PFSK-1 (cell line): Measurements from ENCODE around the gene EEPD1.

Source experiments
- FOXP2 ChIP-seq: optimal IDR thresholded peaks from 2 replicates; pipeline ENCODE3; 2011; ENCODE audit warnings: borderline replicate concordance, control low read depth, inconsistent platforms; ENCODE audit not compliant: insufficient read depth; ENCODE audit errors: extremely low read length, extremely low read depth
- POLR2AphosphoS5 ChIP-seq: IDR thresholded peaks from 2 replicates; pipeline ENCODE4 v1.6.1; 2012; ENCODE audit warnings: low read depth, mild to moderate bottlenecking, control low read depth, low read length, moderate library complexity
- SIN3A ChIP-seq: IDR thresholded peaks from 2 replicates; pipeline ENCODE4 v1.6.1; 2012; ENCODE audit warnings: mild to moderate bottlenecking, low read length, moderate library complexity, borderline replicate concordance; ENCODE audit not compliant: insufficient read depth
- TAF1 ChIP-seq: IDR thresholded peaks from 2 replicates; pipeline ENCODE4 v1.6.1; 2012; ENCODE audit warnings: low read length, control low read depth, borderline replicate concordance; ENCODE audit not compliant: insufficient read depth
- TF ChIP-seq, protein P1 (sequence below), 2 experiments: IDR thresholded peaks; 2 replicates each; pipeline versions ENCODE4 v1.6.1 to v1.8.0; 2011 to 2012; ENCODE audit warnings: low read depth in 2 of 2, low read length in 2 of 2, control low read depth in 1 of 2, inconsistent platforms in 1 of 2, mild to moderate bottlenecking in 1 of 2, moderate library complexity in 1 of 2; ENCODE audit not compliant: insufficient read depth in 1 of 2

The EEPD1 gene

GRCh38 chr7:36182854-36183604 is 30.0 kb downstream of the EEPD1 start:
- no peak for TF ChIP-seq TAF1
- no peak for TF ChIP-seq FOXP2
- no peak for TF ChIP-seq POLR2AphosphoS5
- no peak for TF ChIP-seq SIN3A
- TF ChIP-seq, protein P1, sequence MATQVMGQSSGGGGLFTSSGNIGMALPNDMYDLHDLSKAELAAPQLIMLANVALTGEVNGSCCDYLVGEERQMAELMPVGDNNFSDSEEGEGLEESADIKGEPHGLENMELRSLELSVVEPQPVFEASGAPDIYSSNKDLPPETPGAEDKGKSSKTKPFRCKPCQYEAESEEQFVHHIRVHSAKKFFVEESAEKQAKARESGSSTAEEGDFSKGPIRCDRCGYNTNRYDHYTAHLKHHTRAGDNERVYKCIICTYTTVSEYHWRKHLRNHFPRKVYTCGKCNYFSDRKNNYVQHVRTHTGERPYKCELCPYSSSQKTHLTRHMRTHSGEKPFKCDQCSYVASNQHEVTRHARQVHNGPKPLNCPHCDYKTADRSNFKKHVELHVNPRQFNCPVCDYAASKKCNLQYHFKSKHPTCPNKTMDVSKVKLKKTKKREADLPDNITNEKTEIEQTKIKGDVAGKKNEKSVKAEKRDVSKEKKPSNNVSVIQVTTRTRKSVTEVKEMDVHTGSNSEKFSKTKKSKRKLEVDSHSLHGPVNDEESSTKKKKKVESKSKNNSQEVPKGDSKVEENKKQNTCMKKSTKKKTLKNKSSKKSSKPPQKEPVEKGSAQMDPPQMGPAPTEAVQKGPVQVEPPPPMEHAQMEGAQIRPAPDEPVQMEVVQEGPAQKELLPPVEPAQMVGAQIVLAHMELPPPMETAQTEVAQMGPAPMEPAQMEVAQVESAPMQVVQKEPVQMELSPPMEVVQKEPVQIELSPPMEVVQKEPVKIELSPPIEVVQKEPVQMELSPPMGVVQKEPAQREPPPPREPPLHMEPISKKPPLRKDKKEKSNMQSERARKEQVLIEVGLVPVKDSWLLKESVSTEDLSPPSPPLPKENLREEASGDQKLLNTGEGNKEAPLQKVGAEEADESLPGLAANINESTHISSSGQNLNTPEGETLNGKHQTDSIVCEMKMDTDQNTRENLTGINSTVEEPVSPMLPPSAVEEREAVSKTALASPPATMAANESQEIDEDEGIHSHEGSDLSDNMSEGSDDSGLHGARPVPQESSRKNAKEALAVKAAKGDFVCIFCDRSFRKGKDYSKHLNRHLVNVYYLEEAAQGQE (IDR thresholded peaks at IDR 0.05; ENCODE audit: insufficient read depth in 1 of 2, low read depth in 2 of 2, low read length in 2 of 2), result no peak

DNA sequence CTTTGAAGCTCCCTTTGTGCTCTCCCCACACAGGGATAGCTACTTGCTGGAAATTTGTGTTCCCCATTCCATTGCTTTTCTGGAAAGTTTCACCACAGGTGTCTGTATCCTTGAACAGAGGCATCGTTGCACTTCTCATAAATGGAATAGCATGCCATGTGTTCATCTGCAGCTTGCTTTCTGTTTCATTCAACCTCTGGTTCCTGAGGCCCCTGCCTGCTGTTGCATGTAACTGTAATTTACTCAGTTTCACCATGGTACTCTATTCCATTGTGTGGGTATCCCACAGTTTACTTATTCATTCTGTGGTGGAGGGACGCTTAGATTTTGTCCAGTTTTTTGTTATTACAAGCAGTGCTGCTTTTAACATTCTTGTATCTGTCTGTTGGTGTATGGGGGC is 32.0 kb downstream of the EEPD1 start:
- TF ChIP-seq TAF1 (no peak), POLR2AphosphoS5 (no peak)

GRCh38 chr7:36185756-36186155 is 32.7 kb downstream of the EEPD1 start:
- TF ChIP-seq TAF1, result no peak
- TF ChIP-seq, protein P1 (IDR thresholded peaks at IDR 0.05; ENCODE audit: insufficient read depth in 1 of 2, low read depth in 2 of 2, low read length in 2 of 2), result no peak

DNA sequence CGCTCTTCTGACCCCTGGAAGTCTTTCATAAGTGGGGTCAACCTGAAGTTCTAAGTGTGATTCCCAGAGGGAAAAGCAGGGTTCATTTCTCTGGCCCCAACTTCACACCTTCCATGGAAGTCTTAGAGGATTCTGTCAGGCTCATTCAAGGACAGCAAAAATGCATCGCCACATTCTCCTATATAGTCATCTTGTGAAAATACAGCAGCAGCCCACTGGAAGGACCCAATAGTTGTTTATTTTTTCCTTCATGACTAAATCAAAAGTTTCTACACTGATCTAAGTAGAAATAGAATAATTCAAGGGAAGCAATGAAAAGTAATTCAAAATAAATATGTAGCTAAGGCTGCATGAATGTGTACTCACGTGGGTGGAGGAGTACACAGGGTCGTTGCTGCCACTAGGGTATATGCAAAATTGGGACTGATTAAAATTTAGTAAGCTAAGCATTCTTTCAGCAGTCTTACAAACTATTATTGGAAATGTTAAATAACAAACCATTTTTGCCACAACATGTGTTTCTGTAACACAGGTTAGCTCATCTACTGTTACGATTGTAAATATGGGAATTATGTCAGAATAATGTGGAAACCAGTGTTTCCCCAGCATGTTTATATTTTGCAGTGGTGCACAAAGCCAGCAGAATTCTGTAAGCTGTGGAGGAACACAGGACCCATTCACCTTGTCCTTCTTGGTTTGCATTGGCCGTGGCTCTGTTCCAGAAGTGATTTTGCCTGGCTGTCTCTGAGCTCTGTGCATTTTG is 33.5 kb downstream of the EEPD1 start:
- TF ChIP-seq FOXP2 (no peak), TAF1 (no peak), SIN3A (no peak), POLR2AphosphoS5 (no peak)
- TF ChIP-seq, protein P1 (IDR thresholded peaks at IDR 0.05; ENCODE audit: insufficient read depth in 1 of 2, low read depth in 2 of 2, low read length in 2 of 2), result no peak

- no peak for TF ChIP-seq SIN3A
Measured at GRCh38 chr7:36188266-36188665, 35.2 kb downstream of the EEPD1 start.

DNA sequence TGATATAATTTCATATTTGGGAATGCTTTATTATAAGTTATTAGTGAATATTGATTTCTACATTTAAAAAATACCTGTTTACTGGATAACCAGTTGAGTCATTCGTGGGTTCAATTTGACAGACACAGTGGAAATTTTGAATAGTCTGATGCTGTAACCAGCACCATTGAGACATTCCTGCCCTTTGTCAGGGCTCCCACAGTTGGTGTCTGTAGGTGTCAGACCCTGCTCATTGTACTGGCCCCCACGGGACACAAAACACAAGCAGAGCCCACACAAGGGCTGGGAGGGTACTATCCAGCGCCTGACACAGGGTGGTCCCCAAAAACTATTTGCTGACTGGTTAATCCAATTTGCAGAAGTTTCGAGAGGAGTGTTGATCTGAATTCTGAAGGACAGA is 35.9 kb downstream of the EEPD1 start:
- TF ChIP-seq TAF1 (no peak), SIN3A (no peak), FOXP2 (no peak), POLR2AphosphoS5 (no peak)
- TF ChIP-seq, protein P1 (IDR thresholded peaks at IDR 0.05; ENCODE audit: insufficient read depth in 1 of 2, low read depth in 2 of 2, low read length in 2 of 2), result no peak
